GM18907 (cell line): ENCODE results near the gene SBK2.
A peak's percentile ranks its signal among the peaks of the same experiment; 100 is the strongest.
"Not testable (repeated sequence)": the region's sequence is repeated elsewhere in the genome, so short reads cannot be mapped to it uniquely, and the experiment has no call there.

Experiments
- ATAC-seq: cut with Tn5 transposase; IDR thresholded peaks from one replicate; pipeline ENCODE4 v1.9.1; 2021; ENCODE audit warnings: mild to moderate bottlenecking, moderate library complexity; ENCODE audit not compliant: unreplicated experiment

The SBK2 gene

DNA sequence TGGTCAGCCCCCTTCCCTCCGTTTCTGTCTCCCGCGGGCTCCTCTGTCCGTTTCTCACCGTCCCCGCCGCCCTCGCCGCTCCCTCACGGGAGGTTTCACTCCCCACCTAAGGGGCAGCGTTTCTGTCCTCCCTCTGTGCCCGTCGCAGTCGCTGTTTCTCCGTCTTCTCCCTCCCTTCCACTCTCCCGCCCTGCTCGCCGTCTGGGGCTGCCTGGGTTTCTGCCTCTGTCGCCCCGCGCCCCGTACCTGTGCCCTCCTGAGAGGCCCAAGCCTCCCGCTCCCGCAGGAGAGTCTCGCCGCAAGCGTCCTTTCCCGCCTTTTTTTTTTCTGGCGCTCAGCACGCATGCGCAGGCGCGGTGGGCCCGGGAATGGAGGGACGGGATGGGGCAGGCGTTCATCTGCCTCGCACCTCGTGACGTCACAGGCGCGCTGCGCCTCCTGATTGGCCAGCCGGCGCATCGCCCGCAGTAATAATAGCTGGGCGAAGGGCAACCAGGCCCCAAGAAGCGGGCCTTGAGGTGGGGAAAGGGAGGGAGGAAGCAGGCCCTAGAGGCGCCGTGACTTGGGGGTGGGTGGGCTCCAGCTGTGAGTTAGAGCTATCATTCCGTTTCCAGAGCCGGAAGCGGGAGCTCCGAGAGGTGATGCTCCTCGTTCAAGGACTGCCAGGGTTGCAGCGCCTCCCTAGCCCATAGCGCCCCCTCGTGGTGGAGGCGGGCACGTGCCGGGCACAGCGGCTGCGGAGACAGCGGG is 33.3 kb downstream of the SBK2 start:
- peak; percentile 88 for ATAC-seq

DNA sequence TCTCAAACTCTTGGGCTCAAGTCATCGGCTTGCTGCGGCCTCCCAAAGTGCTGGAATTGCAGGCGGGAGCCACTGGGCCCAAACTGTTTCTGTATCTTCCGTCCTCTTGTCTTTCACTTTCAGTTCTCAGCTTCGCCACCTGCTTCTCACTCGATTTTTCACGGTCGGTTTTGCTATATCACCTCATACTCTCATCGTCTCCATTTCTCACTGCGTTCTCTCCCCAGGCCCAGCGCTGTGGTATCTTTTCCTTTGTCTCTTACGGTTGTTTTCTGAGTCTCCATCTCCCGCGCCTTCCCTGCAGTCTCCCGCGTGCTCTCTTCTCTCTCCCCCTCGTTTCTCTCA is 33.8 kb downstream of the SBK2 start:
- ATAC-seq: no peak

GRCh38 chr19:55502197-55502952 is 34.6 kb downstream of the SBK2 start:
- no peak for ATAC-seq

- ATAC-seq: no peak
These were observed 36.5 kb downstream of the SBK2 start for GRCh38 chr19:55500368-55500952.

- no peak for ATAC-seq
These were observed 38.6 kb downstream of the SBK2 start for GRCh38 chr19:55498246-55498840.

DNA sequence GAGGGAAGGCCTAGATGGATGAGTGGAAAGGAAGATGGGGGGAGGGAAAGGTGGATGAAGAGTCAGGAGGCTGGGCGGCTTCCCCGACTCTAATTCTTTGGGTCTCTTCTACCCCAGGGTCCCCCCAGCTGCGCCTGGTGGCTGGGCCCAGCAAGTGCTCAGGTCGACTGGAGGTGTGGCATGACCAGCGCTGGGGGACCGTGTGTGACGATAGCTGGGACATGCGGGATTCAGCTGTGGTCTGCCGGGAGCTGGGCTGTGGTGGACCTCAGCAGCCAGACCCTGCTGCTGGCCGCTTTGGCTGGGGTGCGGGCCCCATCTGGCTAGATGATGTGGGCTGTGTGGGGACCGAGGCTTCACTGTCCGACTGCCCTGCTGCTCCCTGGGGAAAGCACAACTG is 39.2 kb downstream of the SBK2 start:
- ATAC-seq: no peak

DNA sequence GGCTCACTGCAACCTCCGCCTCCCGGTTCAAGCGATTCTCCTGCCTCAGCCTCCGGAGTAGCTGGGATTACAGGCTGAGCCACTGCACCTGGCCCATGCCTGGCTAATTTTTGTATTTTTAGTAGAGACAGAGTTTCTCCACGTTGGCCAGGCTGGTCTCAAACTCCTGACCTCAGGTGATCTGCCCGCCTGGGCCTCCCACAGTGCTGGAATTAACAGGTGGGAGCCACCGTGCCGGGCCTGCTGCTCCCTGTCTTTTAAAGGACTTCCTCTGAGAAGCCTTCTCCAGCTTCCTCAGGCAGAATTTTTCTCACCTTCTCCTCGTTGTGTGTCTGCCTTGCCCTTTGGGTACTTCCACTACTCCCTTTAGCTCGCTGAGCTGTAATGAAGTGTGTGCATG is 40.1 kb downstream of the SBK2 start:
- not testable (repeated sequence) for ATAC-seq

GRCh38 chr19:55495646-55496349 is 41.1 kb downstream of the SBK2 start:
- no peak for ATAC-seq

- no peak for ATAC-seq
These were observed 42.7 kb downstream of the SBK2 start for GRCh38 chr19:55494172-55494761.

- ATAC-seq: no peak
These were observed 43.2 kb downstream of the SBK2 start for GRCh38 chr19:55493645-55494171.

DNA sequence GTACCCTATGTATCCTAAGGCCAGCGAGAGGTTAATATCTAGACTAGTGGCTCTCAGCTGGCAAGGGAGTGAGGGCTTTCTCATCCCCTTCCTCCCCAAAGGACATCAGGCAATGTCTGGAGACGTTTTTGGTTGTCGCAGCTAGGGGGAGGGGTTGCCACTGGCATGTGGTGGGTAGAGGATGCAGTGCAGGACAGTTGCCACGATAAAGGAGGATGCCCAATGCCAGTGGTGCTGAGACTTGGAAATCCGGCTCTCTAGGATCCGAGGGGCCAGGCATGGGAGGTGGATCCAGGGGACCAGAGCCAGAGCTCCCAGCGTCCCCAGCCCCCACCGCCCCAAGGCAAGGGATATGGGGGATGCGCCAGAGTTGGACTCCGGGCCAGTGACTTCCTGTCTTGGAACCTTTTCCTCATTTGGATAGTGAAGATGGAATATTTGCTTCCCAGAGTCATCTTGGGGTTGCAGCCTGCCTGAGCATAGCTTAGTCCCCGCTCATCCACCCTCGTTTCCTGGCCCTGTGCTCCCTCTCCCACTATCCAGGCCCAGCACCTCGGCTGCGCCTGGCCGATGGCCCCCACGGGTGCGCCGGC is 43.8 kb downstream of the SBK2 start:
- no peak for ATAC-seq

- no peak for ATAC-seq
These were observed 44.5 kb downstream of the SBK2 start for GRCh38 chr19:55492362-55492944.

- no peak for ATAC-seq
These were observed 45.2 kb downstream of the SBK2 start for GRCh38 chr19:55491546-55492360.

- no peak for ATAC-seq
These were observed 46.2 kb downstream of the SBK2 start for GRCh38 chr19:55490478-55491432.

DNA sequence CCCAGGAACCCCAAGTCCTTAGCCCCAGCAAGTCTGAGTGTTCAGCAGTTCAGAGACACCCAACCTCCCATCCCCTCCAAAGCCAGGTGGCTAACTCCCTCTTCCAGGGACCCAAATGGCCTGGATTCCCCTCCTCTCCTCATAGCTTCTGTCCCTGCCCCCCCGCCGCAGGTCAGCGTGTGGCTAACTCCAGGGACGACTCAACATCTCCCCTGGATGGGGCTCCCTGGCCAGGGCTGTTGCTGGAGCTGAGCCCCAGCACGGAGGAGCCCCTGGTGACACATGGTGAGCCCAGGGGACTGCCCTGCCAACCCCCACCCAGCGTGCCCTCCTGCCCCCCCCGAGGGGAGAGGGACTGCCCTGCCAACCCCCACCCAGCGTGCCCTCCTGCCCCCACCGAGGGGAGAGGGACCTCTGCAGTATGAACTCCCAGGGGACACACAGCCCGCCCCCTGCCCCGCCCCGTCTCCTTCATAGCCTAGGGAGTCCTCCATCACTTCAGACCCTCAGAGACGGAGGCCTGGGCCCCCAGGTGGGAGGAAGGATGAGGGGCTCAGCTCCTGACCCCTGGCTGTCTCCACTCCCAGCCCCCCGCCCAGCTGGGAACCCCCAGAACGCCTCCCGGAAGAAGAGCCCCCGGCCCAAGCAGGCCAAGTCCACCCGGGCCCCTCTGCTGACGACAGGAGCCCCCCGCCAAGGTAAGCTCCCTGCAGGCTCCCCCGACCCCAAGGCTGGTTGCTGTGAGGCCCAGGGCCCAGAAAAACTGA is 47.0 kb downstream of the SBK2 start:
- ATAC-seq: no peak

DNA sequence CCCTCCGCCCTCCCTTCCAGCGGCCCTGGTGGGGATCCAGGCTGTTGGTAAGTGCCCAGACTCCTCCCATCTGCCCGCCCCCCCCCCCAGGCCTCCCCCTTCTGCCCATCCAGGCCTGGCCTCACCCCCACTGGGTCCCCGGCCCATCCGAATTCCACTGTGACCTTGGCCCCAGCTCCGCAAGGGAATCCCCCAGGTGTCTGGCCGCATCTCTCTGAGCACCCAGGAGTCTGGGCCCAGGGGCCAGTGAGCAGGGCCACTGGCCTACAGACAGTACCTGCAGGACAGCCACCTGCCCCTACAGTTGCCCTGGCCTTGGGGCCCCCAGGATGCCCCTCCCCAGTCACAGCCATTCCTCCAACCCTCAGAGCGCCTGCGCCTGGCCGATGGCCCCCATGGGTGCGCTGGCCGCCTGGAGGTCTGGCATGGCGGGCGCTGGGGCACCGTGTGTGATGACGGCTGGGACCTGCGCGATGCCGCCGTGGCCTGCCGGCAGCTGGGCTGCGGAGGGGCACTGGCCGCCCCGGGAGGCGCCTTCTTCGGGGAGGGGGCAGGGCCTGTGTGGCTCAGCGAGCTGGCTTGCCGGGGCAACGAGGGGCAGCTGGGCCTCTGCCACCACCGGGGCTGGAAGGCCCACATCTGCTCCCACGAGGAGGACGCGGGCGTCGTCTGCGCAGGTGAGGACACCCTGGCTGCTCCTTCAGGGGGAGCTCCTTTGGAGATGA is 47.8 kb downstream of the SBK2 start:
- ATAC-seq: no peak
